HepG2 (cell line): ENCODE data around the gene TPPP3. TPM values are rescaled to one million over a fixed set of nuclear protein-coding genes. Genes with fewer than 3 reads are reported as not detected.
A peak's percentile ranks its signal among the peaks of the same experiment; 100 is the strongest.

Source experiments
- ATAC-seq: fragments of 200-7000 bp; cut with Tn5 transposase; 3 replicates; pipeline ENCODE4 v1.9.1; 2020; ENCODE audit warnings: mild to moderate bottlenecking, moderate library complexity
- BruUV-seq: library from RNA; stranded (reverse); fragments of 400-500 nt; replicated peaks from 2 replicates; lab custom pipeline; 2021; lab: Mats Ljungman, UMichigan
- CTCF ChIA-PET: fragments of 300-600 bp; formaldehyde crosslinking; extraction: SDS; loops from one replicate; lab custom pipeline; 2021; ENCODE audit warnings: low total read pairs, inconsistent platforms, low intra/inter-chr PET ratio; lab: Yijun Ruan, JAX
- POLR2A ChIA-PET: fragments of 350-600 bp; sonication (Branson Sonifier 250); formaldehyde crosslinking; loops from one replicate; lab custom pipeline; 2020; ENCODE audit warnings: antibody characterized with exemption, inconsistent platforms; lab: Yijun Ruan, JAX
- DNase-seq: peaks from one replicate; pipeline ENCODE4 v3.0.0-alpha.2; 2015; ENCODE audit warnings: low spot score
- FAIRE-seq: peaks from 3 replicates; lab custom pipeline; 2011; peaks lifted over from hg19 to GRCh38; lab: Jason Lieb, UNC
- H2AFZ ChIP-seq: one replicate; pipeline ENCODE4 v1.6.1; 2011; ENCODE audit warnings: low read length, inconsistent platforms
- H3K27ac ChIP-seq: fragments of 300-600 bp; 3 replicates; pipeline ENCODE4 v1.8.0; 2011; ENCODE audit warnings: mixed run types, mild to moderate bottlenecking, mixed read lengths, low read length, inconsistent platforms; ENCODE audit not compliant: insufficient read depth; ENCODE audit errors: extremely low read length
- H3K27me3 ChIP-seq, 2 experiments: fragments of 200-600 bp in 1 of 2; 2 replicates in 1 of 2; 3 replicates in 1 of 2; pipeline versions ENCODE4 v1.6.0 to v1.8.0; 2011; ENCODE audit warnings: low read length in 2 of 2, mild to moderate bottlenecking in 2 of 2, moderate library complexity in 2 of 2, inconsistent platforms in 1 of 2; ENCODE audit not compliant: insufficient read depth in 2 of 2, control insufficient read depth in 1 of 2
- H3K36me3 ChIP-seq, 2 experiments: fragments of 200-600 bp in 1 of 2; replicated peaks in 1 of 2; 2 replicates in 1 of 2; 3 replicates in 1 of 2; pipeline versions ENCODE4 v1.5.1 to v1.8.0; 2011; ENCODE audit warnings: low read length in 2 of 2, inconsistent platforms in 1 of 2; ENCODE audit not compliant: insufficient read depth in 2 of 2, control insufficient read depth in 1 of 2
- H3K4me1 ChIP-seq: 2 replicates; pipeline ENCODE4 v1.5.1; 2012; ENCODE audit warnings: low read length, inconsistent platforms; ENCODE audit not compliant: insufficient read depth
- H3K4me2 ChIP-seq: 2 replicates; pipeline ENCODE4 v1.6.0; 2011; ENCODE audit warnings: low read depth, low read length, inconsistent platforms
- H3K4me3 ChIP-seq, 3 experiments: fragments of 200-600 bp in 1 of 3; sonication (generic), shearing (Covaris generic) in 1 of 3; replicated peaks in 1 of 3; 2 replicates each; pipeline ENCODE4 v1.5.1; 2011 to 2016; ENCODE audit warnings: low read length in 3 of 3, inconsistent platforms in 2 of 3, low read depth in 2 of 3, mild to moderate bottlenecking in 2 of 3, control low read depth in 1 of 3, mixed read lengths in 1 of 3; ENCODE audit not compliant: insufficient read depth in 1 of 3
- H3K79me2 ChIP-seq: one replicate; pipeline ENCODE4 v1.6.1; 2011; ENCODE audit warnings: low read length, inconsistent platforms; ENCODE audit not compliant: insufficient read depth
- H3K9ac ChIP-seq: 2 replicates; pipeline ENCODE4 v1.6.0; 2011; ENCODE audit warnings: mild to moderate bottlenecking, low read depth, low read length, inconsistent platforms; ENCODE audit not compliant: insufficient read depth
- H3K9me3 ChIP-seq: 2 replicates; pipeline ENCODE4 v1.5.1; 2012; ENCODE audit warnings: mild to moderate bottlenecking, low read length
- H4K20me1 ChIP-seq: 2 replicates; pipeline ENCODE4 v1.6.0; 2011; ENCODE audit warnings: inconsistent platforms, mild to moderate bottlenecking, low read length, moderate library complexity; ENCODE audit not compliant: insufficient read depth
- AGO2 ChIP-seq: fragments of 200-400 bp; formaldehyde crosslinking; optimal IDR thresholded peaks from 2 replicates; pipeline ENCODE3; 2017; ENCODE audit warnings: mild to moderate bottlenecking, low read depth, low read length, moderate library complexity
- ARHGAP35 ChIP-seq: sonication (generic); formaldehyde crosslinking; IDR thresholded peaks from 2 replicates; pipeline ENCODE4 v1.9.0; 2022; ENCODE audit warnings: mild to moderate bottlenecking, inconsistent platforms, moderate library complexity, missing genetic modification reagents, borderline replicate concordance
- BORCS8-MEF2B ChIP-seq: sonication (generic); formaldehyde crosslinking; IDR thresholded peaks from 2 replicates; pipeline ENCODE4 v1.8.0; 2022; ENCODE audit warnings: mild to moderate bottlenecking, missing genetic modification reagents
- ELF1 ChIP-seq: sonication (generic); formaldehyde crosslinking; IDR thresholded peaks from 2 replicates; pipeline ENCODE4 v1.4.0; 2020; ENCODE audit warnings: missing genetic modification reagents
- FOXP4 ChIP-seq: sonication (generic); formaldehyde crosslinking; IDR thresholded peaks from 2 replicates; pipeline ENCODE4 v1.4.0; 2020; ENCODE audit warnings: missing genetic modification reagents
- HNRNPL ChIP-seq: fragments of 200-400 bp; formaldehyde crosslinking; IDR thresholded peaks from 2 replicates; pipeline ENCODE4 v1.6.1; 2017; ENCODE audit warnings: mild to moderate bottlenecking, low read depth, low read length
- ISL2 ChIP-seq: sonication (generic); formaldehyde crosslinking; IDR thresholded peaks from 2 replicates; pipeline ENCODE4 v1.5.0; 2020; ENCODE audit warnings: missing genetic modification reagents
- KAT8 ChIP-seq: IDR thresholded peaks from 2 replicates; pipeline ENCODE4 v1.6.1; 2016; ENCODE audit warnings: missing genetic modification reagents, missing compliant biosample characterization
- KMT2A ChIP-seq: sonication (generic); formaldehyde crosslinking; IDR thresholded peaks from 2 replicates; pipeline ENCODE4 v1.4.0; 2020; ENCODE audit warnings: missing genetic modification reagents
- POLR2G ChIP-seq: fragments of 200-400 bp; formaldehyde crosslinking; IDR thresholded peaks from 2 replicates; pipeline ENCODE4 v1.6.1; 2018; ENCODE audit warnings: mild to moderate bottlenecking, low read depth, low read length, moderate library complexity
- RBFOX2 ChIP-seq: fragments of 200-400 bp; formaldehyde crosslinking; IDR thresholded peaks from 2 replicates; pipeline ENCODE4 v1.6.1; 2017; ENCODE audit warnings: low read depth, mild to moderate bottlenecking, low read length
- RXRB ChIP-seq: IDR thresholded peaks from 2 replicates; pipeline ENCODE4 v1.6.1; 2016; ENCODE audit warnings: borderline replicate concordance, missing genetic modification reagents, missing compliant biosample characterization
- SETDB1 ChIP-seq: sonication (generic); formaldehyde crosslinking; IDR thresholded peaks from 2 replicates; pipeline ENCODE4 v1.5.1; 2020; ENCODE audit warnings: missing genetic modification reagents, mild to moderate bottlenecking, borderline replicate concordance
- ZBTB42 ChIP-seq: sonication (generic); formaldehyde crosslinking; IDR thresholded peaks from 2 replicates; pipeline ENCODE4 v1.5.0; 2020; ENCODE audit warnings: mild to moderate bottlenecking, missing genetic modification reagents
- ZNF160 ChIP-seq: sonication (generic); formaldehyde crosslinking; IDR thresholded peaks from 2 replicates; pipeline ENCODE4 v1.8.0; 2022; ENCODE audit warnings: mild to moderate bottlenecking, inconsistent platforms, missing genetic modification reagents
- ZNF598 ChIP-seq: sonication (generic); formaldehyde crosslinking; IDR thresholded peaks from 2 replicates; pipeline ENCODE4 v1.5.1; 2020; ENCODE audit warnings: mild to moderate bottlenecking, missing genetic modification reagents, borderline replicate concordance
- ZNF768 ChIP-seq: sonication (generic); formaldehyde crosslinking; IDR thresholded peaks from 2 replicates; pipeline ENCODE4 v1.4.0; 2020; ENCODE audit warnings: missing genetic modification reagents
- ZNF841 ChIP-seq: sonication (generic); formaldehyde crosslinking; IDR thresholded peaks from 2 replicates; pipeline ENCODE4 v1.8.1; 2023; ENCODE audit warnings: missing genetic modification reagents, borderline replicate concordance
- ZSCAN25 ChIP-seq: sonication (generic); formaldehyde crosslinking; IDR thresholded peaks from 2 replicates; pipeline ENCODE4 v1.8.0; 2022; ENCODE audit warnings: mild to moderate bottlenecking, missing genetic modification reagents
- WGBS: methylation state at CpG from one replicate; pipeline ENCODE4 v1.1.6; 2017; ENCODE audit warnings: low lambda C conversion rate; 5-methylcytosine and 5-hydroxymethylcytosine counted together
- in situ Hi-C: cut with HindIII; loops from 2 replicates; pipeline ENCODE4 v1.10.0; 2017; ENCODE audit warnings: low pct_unique_long_range_greater_than_20kb; ENCODE audit not compliant: extremely low pct_ligation_motif_present
- intact Hi-C: fragments of 100-400 bp; cut with micrococcal nuclease; formaldehyde crosslinking; loops from one replicate; pipeline ENCODE4 v1.10.0; 2022; ENCODE audit not compliant: unreplicated experiment
- polyA plus RNA-seq, 8 experiments: library from polyadenylated mRNA; depleted of rRNA in 3 of 8; stranded (reverse) in 7 of 8; unstranded in 1 of 8; fragments of >200 nt; fragmentation: Illumina TruSeq in 4 of 8; extraction: Trizol in 4 of 8; gene quantifications; 2 replicates each; pipeline versions ENCODE4 v1.2.1 to v1.2.3, GENCODE V29; 2011 to 2016; ENCODE audit warnings: low read depth in 4 of 8, missing spikeins in 1 of 8, mixed read lengths in 1 of 8; ENCODE audit not compliant: insufficient read depth in 1 of 8
- total RNA-seq, 5 experiments: library from RNA; depleted of rRNA; stranded (reverse); fragments of >200 nt; fragmentation: Illumina TruSeq; extraction: Trizol; gene quantifications; 2 replicates each; pipeline ENCODE4 v1.2.3, GENCODE V29; 2016; ENCODE audit warnings: low read depth in 1 of 5
- TF ChIP-seq, protein P1 (sequence below): sonication (generic); formaldehyde crosslinking; IDR thresholded peaks from 2 replicates; pipeline ENCODE4; 2020; ENCODE audit warnings: missing genetic modification reagents, mild to moderate bottlenecking, borderline replicate concordance
- TF ChIP-seq, protein P2 (sequence below): sonication (generic); formaldehyde crosslinking; IDR thresholded peaks from 2 replicates; pipeline ENCODE4 v1.5.0; 2020; ENCODE audit warnings: missing genetic modification reagents

The TPPP3 gene
- total and polyA plus RNA-seq, 2 of the 13 experiments (the other 11 are each of a cell fraction or from before 2014, with no cell fraction given): 0.16 to 0.44 TPM

- ChIA-PET CTCF (no interaction called here), POLR2A (no interaction called here)
- Histone ChIP-seq H2AFZ (no peak overlapping the region), H3K9me3 (no peaks in the 10 kb centered on the region), H3K79me2 (no peaks in the 10 kb centered on the region), H3K4me1 (peaks cover 20% of the 10 kb centered on the region), H3K36me3 (peaks cover 5 to 33% of the 10 kb centered on the region in 2 experiments; a peak in 3 of 5 replicates), H3K9ac (no peak overlapping the region), H3K27me3 (no peaks in the 10 kb centered on the region; a peak in 1 of 5 replicates), H3K4me3 (no peak overlapping the region), H3K4me2 (no peak overlapping the region), H4K20me1 (no peaks in the 10 kb centered on the region), H3K27ac (no peak overlapping the region)
- intact Hi-C loops: no loop called here
- WGBS: 98% methylated on average over 22 of the region's 23 CpGs
- in situ Hi-C loops: no loop called here
- BruUV-seq: no TSS peak
- ATAC-seq: no peak
- no peak for DNase-seq
- no peak for FAIRE-seq
- TF ChIP-seq ZNF768 (peak; percentile 14; the same call in 1 of the 2 replicates), ZNF841 (CRISPR knock-in tag) (no peak), RXRB (CRISPR knock-in tag) (no peak), ELF1 (no peak), FOXP4 (no peak), KMT2A (CRISPR knock-in tag) (no peak), AGO2 (peak; percentile 89), KAT8 (CRISPR knock-in tag) (no peak), ARHGAP35 (CRISPR knock-in tag) (no peak), ZSCAN25 (no peak), ISL2 (CRISPR knock-in tag) (no peak), SETDB1 (CRISPR knock-in tag) (no peak), HNRNPL (0 out of 2 replicates have a peak, but pooled peaks have one; percentile 21), POLR2G (0 out of 2 replicates have a peak, but pooled peaks have one; percentile 37), ZNF160 (CRISPR knock-in tag) (no peak), ZBTB42 (CRISPR knock-in tag) (no peak), RBFOX2 (0 out of 2 replicates have a peak, but pooled peaks have one; percentile 28), ZNF598 (no peak), BORCS8-MEF2B (CRISPR knock-in tag) (no peak)
- TF ChIP-seq, protein P1, sequence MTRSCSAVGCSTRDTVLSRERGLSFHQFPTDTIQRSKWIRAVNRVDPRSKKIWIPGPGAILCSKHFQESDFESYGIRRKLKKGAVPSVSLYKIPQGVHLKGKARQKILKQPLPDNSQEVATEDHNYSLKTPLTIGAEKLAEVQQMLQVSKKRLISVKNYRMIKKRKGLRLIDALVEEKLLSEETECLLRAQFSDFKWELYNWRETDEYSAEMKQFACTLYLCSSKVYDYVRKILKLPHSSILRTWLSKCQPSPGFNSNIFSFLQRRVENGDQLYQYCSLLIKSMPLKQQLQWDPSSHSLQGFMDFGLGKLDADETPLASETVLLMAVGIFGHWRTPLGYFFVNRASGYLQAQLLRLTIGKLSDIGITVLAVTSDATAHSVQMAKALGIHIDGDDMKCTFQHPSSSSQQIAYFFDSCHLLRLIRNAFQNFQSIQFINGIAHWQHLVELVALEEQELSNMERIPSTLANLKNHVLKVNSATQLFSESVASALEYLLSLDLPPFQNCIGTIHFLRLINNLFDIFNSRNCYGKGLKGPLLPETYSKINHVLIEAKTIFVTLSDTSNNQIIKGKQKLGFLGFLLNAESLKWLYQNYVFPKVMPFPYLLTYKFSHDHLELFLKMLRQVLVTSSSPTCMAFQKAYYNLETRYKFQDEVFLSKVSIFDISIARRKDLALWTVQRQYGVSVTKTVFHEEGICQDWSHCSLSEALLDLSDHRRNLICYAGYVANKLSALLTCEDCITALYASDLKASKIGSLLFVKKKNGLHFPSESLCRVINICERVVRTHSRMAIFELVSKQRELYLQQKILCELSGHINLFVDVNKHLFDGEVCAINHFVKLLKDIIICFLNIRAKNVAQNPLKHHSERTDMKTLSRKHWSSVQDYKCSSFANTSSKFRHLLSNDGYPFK (CRISPR knock-in tag): no peak
- TF ChIP-seq, protein P2, sequence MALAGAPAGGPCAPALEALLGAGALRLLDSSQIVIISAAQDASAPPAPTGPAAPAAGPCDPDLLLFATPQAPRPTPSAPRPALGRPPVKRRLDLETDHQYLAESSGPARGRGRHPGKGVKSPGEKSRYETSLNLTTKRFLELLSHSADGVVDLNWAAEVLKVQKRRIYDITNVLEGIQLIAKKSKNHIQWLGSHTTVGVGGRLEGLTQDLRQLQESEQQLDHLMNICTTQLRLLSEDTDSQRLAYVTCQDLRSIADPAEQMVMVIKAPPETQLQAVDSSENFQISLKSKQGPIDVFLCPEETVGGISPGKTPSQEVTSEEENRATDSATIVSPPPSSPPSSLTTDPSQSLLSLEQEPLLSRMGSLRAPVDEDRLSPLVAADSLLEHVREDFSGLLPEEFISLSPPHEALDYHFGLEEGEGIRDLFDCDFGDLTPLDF (CRISPR knock-in tag): no peak
Measured at GRCh38 chr16:67436640-67437193, 43.4 kb upstream of the TPPP3 start.
